ENCODE results near the gene BROX.

Gene BROX

GRCh38 chr1:222706815-222707214 lies 5.5 kb upstream of the BROX start:
- H3K4me3 ChIP-seq (ENCODE audit: control insufficient read depth, low read depth, low read length), result no peak overlapping the region
- no peak for TF ChIP-seq CTCF (IDR thresholded peaks at IDR 0.05; ENCODE audit: control insufficient read depth, insufficient read depth, low read depth, low read length, missing control alignments)
- no peak for DNase-seq (ENCODE audit: low read depth)

GRCh38 chr1:222709700-222710153 lies 2.6 kb upstream of the BROX start:
- no peak overlapping the region for H3K4me3 ChIP-seq (ENCODE audit: control insufficient read depth, low read depth, low read length)
- DNase-seq (ENCODE audit: low read depth), result no peak
- TF ChIP-seq CTCF (IDR thresholded peaks at IDR 0.05; ENCODE audit: control insufficient read depth, insufficient read depth, low read depth, low read length, missing control alignments), result no peak

GRCh38 chr1:222711319-222712252 lies 778 bp upstream of the BROX start:
- no peak for DNase-seq (ENCODE audit: low read depth)
- H3K4me3 ChIP-seq (ENCODE audit: control insufficient read depth, low read depth, low read length), result peak overlapping the region; percentile 88
- TF ChIP-seq CTCF (IDR thresholded peaks at IDR 0.05; ENCODE audit: control insufficient read depth, insufficient read depth, low read depth, low read length, missing control alignments), result no peak

GRCh38 chr1:222713091-222713961 lies 962 bp downstream of the BROX start:
- H3K4me3 ChIP-seq (ENCODE audit: control insufficient read depth, low read depth, low read length), result peak overlapping the region; percentile 88
- TF ChIP-seq CTCF (IDR thresholded peaks at IDR 0.05; ENCODE audit: control insufficient read depth, insufficient read depth, low read depth, low read length, missing control alignments), result no peak

GRCh38 chr1:222716393-222716792 lies 4.0 kb downstream of the BROX start:
- no peak overlapping the region for H3K4me3 ChIP-seq (ENCODE audit: control insufficient read depth, low read depth, low read length)
- DNase-seq (ENCODE audit: low read depth), result no peak
- TF ChIP-seq CTCF (IDR thresholded peaks at IDR 0.05; ENCODE audit: control insufficient read depth, insufficient read depth, low read depth, low read length, missing control alignments), result no peak

More at GRCh38 chr1:222713091-222713961, 962 bp downstream of the BROX start:
- peak; percentile 76 for DNase-seq (ENCODE audit: low read depth)

GRCh38 chr1:222728746-222729145 lies 16.4 kb downstream of the BROX start:
- no peak for DNase-seq (ENCODE audit: low read depth)
- TF ChIP-seq CTCF (IDR thresholded peaks at IDR 0.05; ENCODE audit: control insufficient read depth, insufficient read depth, low read depth, low read length, missing control alignments), result no peak

More at GRCh38 chr1:222728746-222729145, 16.4 kb downstream of the BROX start:
- H3K4me3 ChIP-seq (ENCODE audit: control insufficient read depth, low read depth, low read length), result no peak overlapping the region
